ENCODE measurements around the gene CSNK1E.
A peak's percentile ranks its signal among the peaks of the same experiment; 100 is the strongest.
"Not testable (repeated sequence)": the region's sequence is repeated elsewhere in the genome, so short reads cannot be mapped to it uniquely, and the experiment has no call there.

The CSNK1E gene
- total RNA-seq: 52.2 to 72.7 (median 62.9) reads per million in 4 donors

GRCh38 chr22:38317122-38317994 lies at the start of gene CSNK1E:
CSNK1E (minus strand) TSS chr22:38317433; CDS start chr22:38314157, 3,276 bp downstream.
- DNase-seq: peak; percentile 55 to 76 (median 66)

- DNase-seq: not testable (repeated sequence)
These were observed 48.6 kb upstream of the CSNK1E start for GRCh38 chr22:38365829-38366228.

- DNase-seq: not testable (repeated sequence)
These were observed 47.9 kb upstream of the CSNK1E start for GRCh38 chr22:38365174-38365573.

- DNase-seq: not testable (repeated sequence)
These were observed 43.3 kb upstream of the CSNK1E start for GRCh38 chr22:38360560-38360959.

GRCh38 chr22:38359817-38360216 lies 42.6 kb upstream of the CSNK1E start:
- DNase-seq: not testable (repeated sequence)

GRCh38 chr22:38357971-38358370 lies 40.7 kb upstream of the CSNK1E start:
- DNase-seq: not testable (repeated sequence)

- no peak for DNase-seq
These were observed 38.0 kb upstream of the CSNK1E start for GRCh38 chr22:38355275-38355674.

GRCh38 chr22:38353701-38354100 lies 36.5 kb upstream of the CSNK1E start:
- DNase-seq: no peak

GRCh38 chr22:38353142-38353629 lies 36.0 kb upstream of the CSNK1E start:
- DNase-seq: peak; percentile 37 to 63 (median 54)

GRCh38 chr22:38352436-38352835 lies 35.2 kb upstream of the CSNK1E start:
- no peak for DNase-seq

GRCh38 chr22:38350444-38351359 lies 33.5 kb upstream of the CSNK1E start:
- DNase-seq: no peak

- no peak for DNase-seq
These were observed 31.7 kb upstream of the CSNK1E start for GRCh38 chr22:38348751-38349496.

- no peak for DNase-seq
These were observed 30.9 kb upstream of the CSNK1E start for GRCh38 chr22:38347944-38348750.

- no peak for DNase-seq
These were observed 30.1 kb upstream of the CSNK1E start for GRCh38 chr22:38347181-38347943.

GRCh38 chr22:38346506-38346905 lies 29.3 kb upstream of the CSNK1E start:
- no peak for DNase-seq

- DNase-seq: no peak
These were observed 28.5 kb upstream of the CSNK1E start for GRCh38 chr22:38345782-38346181.

GRCh38 chr22:38339893-38340292 lies 22.7 kb upstream of the CSNK1E start:
- DNase-seq: not testable (repeated sequence)

- no peak for DNase-seq
These were observed 21.6 kb upstream of the CSNK1E start for GRCh38 chr22:38338772-38339379.

GRCh38 chr22:38336699-38337098 lies 19.5 kb upstream of the CSNK1E start:
- DNase-seq: no peak

- no peak for DNase-seq
These were observed 17.8 kb upstream of the CSNK1E start for GRCh38 chr22:38335077-38335476.
